Choroid plexus epithelial cell (primary cell): ENCODE data around the gene PRKG2.
A peak's percentile ranks its signal among the peaks of the same experiment; 100 is the strongest.

ENCODE experiments used
- DNase-seq: peaks from one replicate; pipeline ENCODE4 v3.0.0-alpha.2; 2010; ENCODE audit warnings: low read depth
- H3K4me3 ChIP-seq: 2 replicates; pipeline ENCODE4 v1.5.1; 2011; ENCODE audit warnings: low read depth, mild to moderate bottlenecking, control low read depth, low read length, moderate library complexity
- CTCF ChIP-seq: conservative IDR thresholded peaks from 2 replicates; pipeline ENCODE4 v1.5.1; 2011; ENCODE audit warnings: low read depth, mild to moderate bottlenecking, control low read depth, inconsistent platforms, low read length, moderate library complexity

The PRKG2 gene

GRCh38 chr4:81204571-81204970, 10.5 kb downstream of the PRKG2 start:
- TF ChIP-seq CTCF = no peak
- no peak for DNase-seq
- no peak overlapping the region for H3K4me3 ChIP-seq

GRCh38 chr4:81199831-81200230, 15.2 kb downstream of the PRKG2 start:
- DNase-seq = no peak
- no peak for TF ChIP-seq CTCF
- H3K4me3 ChIP-seq = no peak overlapping the region

GRCh38 chr4:81198609-81199008, 16.4 kb downstream of the PRKG2 start:
- no peak for DNase-seq
- H3K4me3 ChIP-seq = no peak overlapping the region
- TF ChIP-seq CTCF = no peak

- TF ChIP-seq CTCF = no peak
- DNase-seq = peak; percentile 42
- no peak overlapping the region for H3K4me3 ChIP-seq
Measured at GRCh38 chr4:81197864-81198524, 17.0 kb downstream of the PRKG2 start.

- TF ChIP-seq CTCF = no peak
- no peak for DNase-seq
- no peak overlapping the region for H3K4me3 ChIP-seq
Measured at GRCh38 chr4:81196126-81196650, 18.8 kb downstream of the PRKG2 start.

GRCh38 chr4:81195475-81195874, 19.5 kb downstream of the PRKG2 start:
- no peak overlapping the region for H3K4me3 ChIP-seq
- TF ChIP-seq CTCF = no peak

GRCh38 chr4:81194286-81194685, 20.7 kb downstream of the PRKG2 start:
- H3K4me3 ChIP-seq = no peak overlapping the region
- DNase-seq = no peak
- no peak for TF ChIP-seq CTCF

More at GRCh38 chr4:81195475-81195874, 19.5 kb downstream of the PRKG2 start:
- no peak for DNase-seq
